CD4-positive, alpha-beta T cell treated with Interleukin-17A for 4 hours (primary cell): Measurements from ENCODE around the gene AIPL1.
A peak's percentile ranks its signal among the peaks of the same experiment; 100 is the strongest.

Source experiments
- DNase-seq: peaks from one replicate; pipeline ENCODE4 v3.0.0-alpha.2; 2020; ENCODE audit warnings: mixed read lengths

Gene AIPL1

DNA sequence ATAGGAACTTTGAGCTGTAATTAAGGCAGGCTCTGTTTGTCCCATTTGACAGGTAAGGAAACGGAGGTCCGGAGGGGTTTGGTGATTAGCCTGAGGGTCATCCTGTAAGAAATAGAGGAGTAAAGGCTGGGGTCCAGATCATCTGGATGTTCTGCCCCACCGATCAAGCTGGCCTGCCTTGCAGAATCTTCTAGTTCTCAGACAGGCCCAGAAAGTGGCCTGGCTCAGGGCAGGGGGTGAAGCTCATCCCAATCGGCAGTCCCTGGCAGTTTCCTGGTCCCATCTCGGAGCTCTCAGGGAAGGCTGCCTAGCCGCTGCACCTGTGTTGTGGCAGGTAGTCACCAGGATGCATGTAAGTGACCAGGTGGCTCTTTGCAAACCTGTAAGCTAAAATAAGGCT is 13.6 kb upstream of the AIPL1 start:
- DNase-seq, result no peak

DNA sequence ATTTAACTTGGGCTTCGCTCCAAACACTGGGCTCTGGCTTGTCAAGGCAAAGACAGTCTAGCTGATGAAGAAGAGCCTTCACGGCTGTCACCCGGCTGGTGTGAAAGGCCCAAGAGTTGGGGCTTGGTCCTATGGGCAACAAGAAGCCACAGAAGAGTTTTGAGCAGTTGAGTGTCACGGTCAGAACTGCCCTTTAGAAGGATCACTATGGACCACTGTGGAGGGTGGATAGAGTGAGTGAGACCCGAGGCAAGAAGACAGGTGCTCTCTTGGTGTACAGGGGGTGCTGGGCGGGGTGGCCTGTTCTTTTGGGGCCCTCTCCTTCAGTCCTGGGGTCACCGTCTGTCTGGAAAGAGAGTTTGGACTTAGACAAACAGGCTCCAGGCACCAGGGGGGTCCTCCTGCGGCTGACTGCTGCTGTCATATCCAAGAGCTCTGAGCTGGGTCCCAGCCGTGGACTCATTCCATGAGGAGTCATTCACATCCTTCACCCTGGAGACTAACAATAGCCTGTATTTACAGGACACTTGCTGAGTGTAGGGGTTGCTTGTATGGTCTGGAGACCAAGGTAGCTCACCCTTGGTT is 11.7 kb upstream of the AIPL1 start:
- DNase-seq, result no peak

DNA sequence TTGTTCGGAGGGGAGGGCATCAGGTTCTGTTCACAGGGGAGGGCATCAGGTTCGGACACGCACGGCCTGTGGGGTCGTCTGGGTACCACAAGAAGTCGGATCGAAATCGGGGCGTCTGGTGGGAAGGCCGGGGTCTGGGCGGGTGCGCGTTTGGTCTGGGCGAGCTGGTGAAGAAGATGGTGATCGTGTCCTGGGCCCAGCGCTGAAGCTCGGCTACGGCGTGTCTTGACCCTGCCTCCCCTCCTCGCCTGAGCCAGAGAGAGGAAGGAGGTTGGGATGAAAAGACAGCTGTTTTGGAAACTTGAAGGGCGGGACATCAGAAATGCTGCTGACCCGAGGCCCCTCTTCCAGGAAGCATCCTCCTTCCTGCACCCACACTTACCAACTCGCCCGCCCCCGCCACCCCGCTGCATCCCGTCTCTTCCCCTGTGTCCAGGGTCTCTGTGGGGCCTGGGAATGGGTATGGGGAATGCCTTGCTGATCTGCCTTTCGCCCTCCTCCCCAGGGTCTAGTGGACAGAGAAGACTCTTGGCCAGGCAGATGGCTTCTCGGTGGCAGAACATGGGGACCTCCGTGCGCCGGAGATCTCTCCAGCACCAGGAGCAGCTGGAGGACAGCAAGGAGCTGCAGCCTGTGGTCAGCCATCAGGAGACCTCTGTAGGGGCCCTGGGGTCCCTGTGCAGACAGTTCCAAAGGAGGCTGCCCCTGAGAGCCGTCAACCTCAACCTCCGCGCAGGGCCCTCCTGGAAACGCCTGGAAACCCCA is 9.8 kb upstream of the AIPL1 start:
- no peak for DNase-seq

DNA sequence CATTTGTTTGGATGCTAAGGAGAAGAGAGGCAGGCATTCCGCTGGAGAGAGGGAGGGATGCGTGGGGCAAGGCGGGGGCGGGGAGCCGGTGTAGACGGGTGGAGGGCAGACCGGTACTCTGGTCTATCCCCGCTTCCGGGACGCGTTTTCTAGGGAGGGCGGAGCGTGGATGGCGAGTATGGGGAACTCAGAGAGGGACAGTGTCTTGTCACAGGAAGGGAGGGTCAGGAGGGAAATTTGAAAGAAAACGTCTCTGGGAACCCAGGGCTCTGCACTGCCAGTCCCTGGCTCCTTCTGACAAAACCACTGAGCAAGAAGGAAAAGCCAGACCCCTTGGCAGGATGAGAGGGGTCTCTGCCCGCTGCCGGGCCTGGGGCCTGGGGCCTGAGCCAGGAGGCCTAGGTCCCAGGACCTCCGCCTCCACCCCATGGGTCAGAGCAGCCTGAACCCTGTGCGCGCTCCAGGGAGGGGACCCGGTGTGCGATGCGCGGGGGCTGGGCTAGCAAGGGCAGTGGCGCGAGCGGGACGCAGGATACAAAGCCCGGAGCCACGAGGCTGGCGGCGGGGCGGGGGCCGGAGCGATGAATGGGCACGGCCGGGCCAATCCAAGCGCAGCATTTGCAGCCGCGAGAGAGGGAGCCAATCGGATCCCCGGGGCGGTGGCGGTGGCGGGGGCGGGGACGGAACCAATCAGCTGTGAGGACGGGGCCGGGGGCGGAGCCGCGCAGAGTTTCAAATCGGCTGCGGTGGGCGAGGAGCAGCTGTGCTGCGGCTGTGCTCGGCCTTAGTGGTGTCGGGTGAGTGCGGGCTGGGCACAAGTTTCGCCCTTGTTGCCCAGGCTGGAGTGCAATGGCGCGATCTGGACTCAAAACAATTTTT is 9.0 kb upstream of the AIPL1 start, which contains the start of gene PIMREG:
Gene PIMREG, plus strand, starts transcription at position 764 of the 879 bp plus-strand sequence. CDS start 656 bp downstream, outside the sequence.
- DNase-seq, result peak; percentile 94

DNA sequence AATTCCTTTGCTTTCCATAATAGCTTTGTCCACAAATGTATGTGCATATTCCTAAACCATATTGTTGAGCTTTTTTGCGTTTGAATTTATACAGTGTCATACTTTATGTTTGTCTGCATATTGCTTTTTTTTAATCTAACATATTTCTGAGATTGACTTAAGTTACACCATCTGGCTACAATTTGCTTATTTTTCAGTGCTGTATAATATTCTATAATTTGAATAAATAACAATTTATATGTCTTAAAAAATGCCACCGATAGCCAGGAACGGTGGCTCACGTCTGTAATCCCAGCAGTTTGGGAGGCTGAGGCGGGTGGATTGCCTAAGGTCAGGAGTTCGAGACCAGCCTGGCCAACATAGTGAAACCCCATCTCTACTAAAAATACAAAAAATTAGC is 7.9 kb upstream of the AIPL1 start:
- no peak for DNase-seq

DNA sequence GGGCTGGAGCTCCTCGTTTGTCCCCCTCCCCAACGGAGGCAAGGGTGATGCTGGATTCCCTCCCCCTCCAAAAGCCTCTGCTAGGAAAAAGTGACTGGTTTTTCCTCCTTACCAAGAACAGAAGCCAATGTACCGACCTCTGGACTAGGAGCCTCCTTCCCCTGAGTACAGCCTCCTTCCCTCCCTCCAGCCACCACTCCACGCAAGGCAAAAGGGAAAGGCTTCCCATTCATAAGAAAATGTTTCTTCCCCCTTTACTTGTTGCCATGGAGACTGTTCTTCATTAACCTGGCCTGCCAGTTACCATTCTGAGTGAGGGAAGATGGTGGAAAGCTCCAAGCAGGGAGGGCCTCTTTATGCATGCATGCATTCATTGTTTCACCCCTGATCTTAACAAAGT is 5.0 kb upstream of the AIPL1 start:
- DNase-seq, result no peak

DNA sequence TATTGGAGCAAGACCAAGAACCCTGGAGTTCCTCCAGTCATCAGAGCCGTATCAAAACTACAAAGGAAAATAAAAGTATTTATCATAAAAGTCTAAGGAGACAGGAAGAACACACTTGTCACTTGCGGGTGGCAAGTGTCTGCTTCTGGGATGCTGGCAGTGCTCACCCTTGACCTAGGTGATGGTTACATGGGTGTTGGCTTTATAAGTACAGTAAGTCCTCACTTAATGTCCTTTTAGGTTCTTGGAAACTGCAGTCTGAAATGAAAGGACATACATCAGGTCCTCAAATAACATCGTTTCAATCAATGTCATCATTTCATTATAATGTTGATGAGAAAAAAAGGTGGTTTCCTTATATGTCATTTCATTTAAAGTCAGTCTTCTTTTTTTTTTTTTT is 3.0 kb upstream of the AIPL1 start:
- no peak for DNase-seq

DNA sequence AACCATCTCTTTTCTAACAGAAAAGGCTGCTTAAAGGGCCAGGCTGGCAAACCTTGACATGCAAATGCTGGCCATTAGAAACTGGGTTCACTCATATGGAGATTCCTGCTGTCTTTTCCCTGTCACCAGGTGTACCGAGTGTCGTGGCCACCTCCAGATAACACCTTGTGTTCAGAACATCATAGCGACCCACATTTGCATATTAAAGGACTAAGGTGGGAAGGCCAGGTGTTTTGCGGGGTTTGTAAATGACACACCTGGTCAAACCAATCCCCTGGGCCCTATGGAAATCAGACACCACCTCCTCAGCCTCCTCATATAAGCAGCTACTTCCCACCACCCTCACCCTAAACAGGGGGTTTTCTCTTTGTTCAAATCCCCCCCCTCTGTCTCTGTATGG is 2.5 kb upstream of the AIPL1 start:
- no peak for DNase-seq

DNA sequence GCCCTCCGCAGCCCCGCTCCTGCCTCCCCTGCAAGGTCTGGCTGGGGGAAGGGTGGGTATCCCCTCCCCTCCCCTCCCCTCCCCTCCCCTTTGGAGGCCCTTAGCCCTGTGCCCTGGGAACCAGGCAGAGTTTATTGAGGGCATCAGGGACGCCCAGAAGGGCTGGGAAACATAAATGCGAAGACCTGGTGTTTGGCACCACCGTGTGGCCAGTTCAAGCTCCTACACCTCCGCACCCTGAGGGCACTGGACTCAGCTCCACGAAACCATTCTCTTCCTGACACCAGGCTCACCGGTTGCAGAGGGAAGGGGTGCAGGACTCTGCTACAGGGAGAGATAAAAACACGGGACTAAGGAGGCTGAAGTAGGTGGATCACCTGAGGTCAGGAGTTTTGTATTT is 1.0 kb upstream of the AIPL1 start:
- DNase-seq, result peak; percentile 74

DNA sequence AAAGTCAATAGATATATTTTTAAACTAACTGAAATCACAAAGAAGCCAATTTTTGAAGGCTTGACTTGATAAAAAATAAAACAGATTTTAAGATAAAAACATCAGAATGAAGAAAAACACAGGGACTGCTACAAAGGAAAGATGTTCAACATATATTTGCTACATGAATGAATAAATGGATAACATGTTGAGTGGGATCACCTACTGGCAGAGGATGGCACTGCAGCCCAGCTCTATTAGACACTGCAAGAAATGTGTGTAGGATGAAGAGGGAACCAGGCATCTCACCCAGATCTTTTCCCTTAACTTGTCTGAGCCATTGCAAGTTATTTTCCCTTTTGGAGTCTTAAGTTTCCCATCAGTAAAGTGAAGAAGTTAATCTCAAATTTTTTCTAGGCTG is 4.2 kb downstream of the AIPL1 start:
- no peak for DNase-seq

DNA sequence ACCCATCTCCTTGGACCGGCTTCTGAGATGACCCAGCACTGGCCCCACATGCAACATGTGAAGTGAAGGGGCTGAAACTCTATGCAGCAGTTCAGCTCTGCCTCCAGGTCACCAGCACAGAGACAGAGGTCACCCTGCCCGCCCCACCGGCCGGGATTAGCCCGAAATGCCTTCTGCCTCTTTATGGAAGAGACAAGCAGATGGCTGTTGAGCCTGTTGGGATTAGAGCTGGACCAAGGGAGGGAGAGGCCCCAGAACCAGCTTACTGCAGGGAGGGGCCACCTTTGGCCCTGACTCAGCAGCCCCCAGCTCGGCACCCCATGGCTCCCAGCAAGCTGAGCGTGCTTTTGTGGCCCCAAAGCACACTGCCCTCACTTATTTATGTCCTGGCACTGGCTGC is 5.7 kb downstream of the AIPL1 start:
- DNase-seq, result no peak

DNA sequence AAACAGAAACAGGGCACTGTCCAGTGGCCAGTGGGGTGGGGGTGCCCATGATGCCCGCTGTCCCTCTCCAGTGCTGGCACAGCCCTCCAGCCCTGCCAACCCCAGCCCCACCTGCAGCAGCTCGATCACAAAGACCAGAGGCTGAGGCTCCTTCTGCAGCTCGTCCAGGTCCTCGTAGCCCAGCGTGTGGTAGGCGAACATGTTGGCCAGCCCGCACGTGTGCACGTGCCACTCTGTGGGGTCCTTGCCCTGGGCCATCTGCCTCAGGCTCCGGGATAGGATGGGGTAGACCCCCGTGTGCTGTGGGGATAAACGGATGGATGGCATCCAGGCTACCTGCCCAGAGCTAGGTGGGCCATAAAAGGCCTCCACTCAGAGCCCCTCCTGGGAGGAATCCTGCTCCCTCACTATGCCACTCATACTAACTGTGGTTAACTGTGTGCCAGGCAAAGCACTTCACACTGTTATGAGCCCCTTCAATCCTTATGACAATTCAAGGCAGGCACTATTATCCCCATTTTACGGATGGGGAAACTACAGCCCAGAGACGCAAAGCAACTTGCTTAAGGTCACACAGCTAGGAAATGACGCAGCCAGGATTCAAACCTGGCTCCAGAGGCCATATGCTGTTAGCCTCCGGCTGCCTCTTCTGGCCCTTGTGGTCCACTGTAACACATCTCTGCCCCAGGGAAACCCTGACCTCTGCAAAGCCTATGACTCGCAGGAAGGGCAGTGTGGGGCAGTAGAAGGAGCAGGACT is 6.5 kb downstream of the AIPL1 start:
- no peak for DNase-seq

DNA sequence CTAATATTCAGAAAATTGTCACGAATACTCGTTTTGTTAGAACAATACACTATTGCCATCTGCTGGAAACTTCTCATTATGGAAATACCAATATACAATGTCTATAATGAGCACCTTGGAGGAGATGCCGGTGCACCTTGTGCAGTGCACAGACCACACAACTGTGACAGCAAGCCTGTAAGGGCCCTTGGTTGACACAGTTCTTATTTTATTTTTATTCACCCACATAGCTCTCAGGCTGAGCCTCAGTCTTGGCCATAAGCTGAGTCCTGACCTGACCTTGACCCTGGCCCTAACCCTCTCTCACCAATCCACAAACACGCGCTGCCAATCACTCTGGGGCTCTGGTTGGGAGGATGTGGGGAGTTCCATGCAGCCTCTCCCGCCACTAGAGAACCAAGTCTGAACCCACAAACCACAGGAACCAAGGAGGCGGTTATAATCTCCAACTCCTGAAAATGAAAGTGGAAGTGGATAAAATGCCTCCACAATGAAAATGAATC is 7.6 kb downstream of the AIPL1 start:
- peak; percentile 39 for DNase-seq

DNA sequence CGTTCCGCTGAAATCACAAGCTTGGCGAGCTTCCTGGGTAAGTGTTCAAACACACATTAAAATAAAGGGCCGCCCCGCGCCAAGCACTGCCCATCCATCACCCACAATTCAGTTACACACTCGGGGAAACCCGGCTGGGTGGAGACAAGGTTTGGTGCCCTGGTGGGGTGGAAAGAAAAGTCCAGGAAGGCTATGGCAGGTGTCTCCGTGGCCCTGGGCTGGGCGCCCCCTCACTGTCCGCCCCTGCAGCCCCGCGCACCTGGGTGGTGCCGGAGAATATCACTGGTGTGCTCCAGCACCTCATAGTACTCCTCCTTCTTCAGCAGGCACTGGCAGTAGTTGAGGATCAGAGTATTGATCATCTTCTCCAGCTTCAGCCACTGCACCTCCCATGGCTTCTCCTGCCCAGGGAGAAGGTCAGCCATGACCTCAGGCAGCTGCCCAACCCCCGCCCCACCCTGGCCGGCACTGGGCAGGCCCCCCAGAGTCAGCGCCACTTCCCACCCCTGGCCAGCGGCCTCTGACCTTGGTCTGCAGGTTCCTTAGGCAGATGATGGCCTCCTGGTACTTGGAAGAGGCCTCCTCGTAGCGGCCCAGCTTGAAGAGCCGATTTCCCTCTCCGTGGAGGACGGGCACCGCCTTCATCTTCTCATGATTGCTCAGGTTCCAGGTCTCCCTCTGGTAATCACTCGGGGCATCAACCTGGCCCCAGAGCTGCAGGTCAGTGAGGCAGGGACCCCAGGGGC is 8.4 kb downstream of the AIPL1 start:
- no peak for DNase-seq

DNA sequence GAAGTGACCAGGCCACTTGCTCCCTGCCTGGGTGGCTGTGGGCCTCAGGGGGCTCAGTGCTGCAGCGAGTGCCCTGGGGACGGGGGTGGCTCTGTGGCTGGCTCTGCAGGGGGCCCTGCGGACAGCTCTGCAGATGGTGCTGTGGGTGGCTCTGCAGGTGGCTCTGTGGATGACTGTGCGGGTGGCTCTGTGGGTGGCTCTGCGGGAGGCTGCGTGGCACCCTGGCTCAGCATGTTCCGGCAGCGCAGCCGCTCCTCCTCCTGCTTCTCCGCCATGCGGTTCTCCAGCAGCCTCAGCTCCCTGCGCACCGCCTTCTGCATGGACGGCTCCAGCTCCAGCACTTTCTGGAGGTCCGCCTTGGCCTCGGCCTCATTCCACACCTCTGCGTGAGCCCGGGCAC is 9.5 kb downstream of the AIPL1 start:
- DNase-seq, result no peak

DNA sequence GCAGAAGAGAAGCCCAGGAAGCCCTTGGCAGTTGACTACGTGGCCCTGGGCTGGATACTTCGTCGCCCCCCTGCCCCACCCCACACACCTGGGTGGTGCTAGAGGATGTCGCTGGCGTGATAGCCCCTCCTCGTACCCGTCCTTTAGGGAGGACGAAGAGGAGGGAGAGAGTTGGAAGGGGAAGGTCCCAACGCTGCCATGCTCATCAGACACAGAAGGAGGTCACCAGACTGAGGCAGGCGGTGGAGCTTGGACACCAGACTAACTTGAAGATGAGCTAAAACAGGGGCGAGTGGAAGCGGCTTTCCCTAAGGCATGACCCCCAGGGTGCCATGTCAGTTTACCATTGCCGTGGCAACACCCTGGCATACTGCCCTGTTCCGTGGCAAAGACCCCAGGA is 11.0 kb downstream of the AIPL1 start:
- no peak for DNase-seq

DNA sequence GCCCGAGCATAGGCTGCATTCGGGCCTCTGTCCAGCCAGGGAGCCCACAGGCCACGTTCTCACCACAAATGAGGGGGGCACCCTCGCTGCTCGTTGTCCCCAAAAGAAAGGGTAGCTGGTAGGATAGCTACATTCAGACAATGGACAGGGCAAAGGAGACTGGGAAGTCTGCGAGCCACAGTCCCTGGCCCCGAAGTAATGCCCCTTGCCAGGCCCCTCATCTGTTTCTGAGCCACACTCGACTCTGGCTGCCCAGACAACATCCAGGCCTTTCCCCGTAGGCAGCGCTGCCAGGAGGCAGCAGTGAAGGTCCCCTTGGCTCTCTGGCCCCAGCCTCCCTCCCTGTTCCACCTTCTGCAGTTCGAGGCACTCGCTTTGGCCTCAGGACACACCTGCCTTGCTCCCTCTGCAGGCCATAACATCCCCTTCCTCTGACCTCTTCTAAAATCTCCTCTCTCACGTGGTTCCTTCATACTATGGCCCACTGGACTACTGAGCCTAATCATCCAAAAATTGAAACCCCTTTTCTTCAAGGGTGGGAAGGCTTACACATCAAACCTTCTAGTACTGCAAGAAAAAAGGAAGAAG is 12.2 kb downstream of the AIPL1 start:
- no peak for DNase-seq

DNA sequence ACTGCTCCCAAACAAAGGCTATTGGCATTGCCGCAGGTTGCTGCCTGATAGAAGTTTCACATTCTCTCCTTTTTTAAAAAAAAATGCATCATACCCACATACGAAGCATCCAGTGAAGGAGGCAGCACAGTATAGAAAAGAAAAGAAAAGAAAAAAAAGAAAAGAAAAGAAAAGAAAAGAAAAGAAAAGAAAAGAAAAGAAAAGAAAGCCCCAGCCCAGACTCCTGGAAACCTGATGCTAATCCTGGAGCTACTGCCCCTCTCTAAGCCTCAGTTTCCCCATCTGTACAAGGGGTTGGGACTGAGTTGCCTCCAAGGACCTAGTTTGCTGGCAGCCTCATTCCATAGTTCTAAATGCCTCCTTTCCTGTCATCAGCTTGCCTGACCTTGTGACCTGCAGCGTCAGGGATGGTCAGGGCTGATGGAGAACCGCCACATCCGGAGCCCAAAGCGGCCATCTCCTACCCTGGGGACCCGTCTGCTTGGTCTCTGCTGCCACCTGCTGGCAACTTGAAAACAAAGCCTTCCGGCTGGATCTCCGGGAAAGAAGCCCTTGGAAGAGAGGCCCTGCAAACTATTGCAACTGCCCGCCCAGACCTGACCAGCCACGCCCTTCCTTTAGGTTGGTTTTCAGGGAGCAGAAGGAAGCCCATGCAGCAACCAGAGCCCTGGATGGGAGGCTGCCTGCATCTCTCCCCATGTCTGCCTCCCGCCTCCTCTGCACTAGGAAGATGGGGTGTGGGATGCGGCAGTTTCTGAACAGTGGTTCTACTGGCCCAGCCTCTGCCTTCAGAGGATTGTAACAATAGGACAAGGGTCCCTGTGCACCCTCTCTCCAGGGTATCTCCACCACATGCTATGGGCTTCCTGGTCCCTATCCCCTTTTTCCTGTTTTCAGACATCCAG is 13.0 kb downstream of the AIPL1 start:
- DNase-seq, result peak; percentile 81

DNA sequence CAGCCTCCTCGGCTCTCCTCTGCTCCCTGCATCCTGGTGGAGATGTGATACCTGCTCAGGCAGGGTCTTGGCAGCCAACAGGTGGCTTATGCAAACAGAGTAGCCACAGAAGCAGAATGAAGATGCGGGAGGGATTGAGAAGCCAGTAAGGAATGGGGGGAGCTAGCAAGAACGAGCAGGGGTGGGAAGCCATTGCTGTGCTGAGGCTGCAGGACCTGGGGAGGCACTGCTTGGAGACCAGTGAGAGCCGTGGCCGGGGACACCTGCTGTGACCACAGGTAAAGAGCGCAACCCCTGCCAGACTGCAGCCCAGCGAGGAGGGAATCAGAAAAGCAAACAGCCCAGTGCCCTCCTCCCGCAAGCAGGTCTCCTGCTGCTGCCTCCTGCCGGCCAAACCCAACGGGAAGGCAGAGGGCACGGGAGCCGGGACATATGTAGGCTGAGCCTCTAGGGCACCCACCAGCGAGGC is 14.7 kb downstream of the AIPL1 start:
- DNase-seq, result peak; percentile 32

DNA sequence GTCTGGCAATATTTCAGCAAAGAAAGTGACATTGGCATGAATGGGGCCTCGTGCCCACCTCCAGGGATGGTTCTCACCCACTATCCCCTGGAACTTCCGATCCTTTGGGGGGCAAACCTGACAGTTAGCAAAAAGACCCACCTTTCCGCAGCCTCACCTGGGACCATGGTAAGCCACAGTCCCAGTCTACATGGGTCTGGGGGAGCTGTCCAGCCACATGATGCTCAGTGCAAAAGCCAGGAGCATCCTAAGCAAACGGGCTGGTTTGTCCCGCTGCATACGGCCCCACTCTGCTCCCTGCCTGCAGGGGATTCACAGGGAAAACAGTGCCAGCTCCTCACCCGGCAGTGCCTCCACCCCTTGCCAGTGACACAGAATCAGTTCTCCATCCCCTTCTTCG is 19.3 kb downstream of the AIPL1 start:
- no peak for DNase-seq
